HCT116 (cell line): ENCODE measurements around the gene EWSR1. TPM values are rescaled to one million over a fixed set of nuclear protein-coding genes. Genes with fewer than 3 reads are reported as not detected.

Experiments used
- ATAC-seq: fragments of 200-7000 bp; cut with Tn5 transposase; 2 replicates; pipeline ENCODE4 v1.9.1; 2020; ENCODE audit warnings: mild to moderate bottlenecking, moderate library complexity
- BruUV-seq: library from RNA; stranded (reverse); fragments of 400-500 nt; replicated peaks from 2 replicates; lab custom pipeline; 2021; lab: Mats Ljungman, UMichigan
- CTCF ChIA-PET: fragments of 300-600 bp; sonication (Branson Sonifier 250); formaldehyde crosslinking; loops from one replicate; lab custom pipeline; 2021; ENCODE audit warnings: antibody characterized with exemption; lab: Charles Lee
- POLR2A ChIA-PET: fragments of 300-600, 350-600 bp; sonication (Branson Sonifier 250); formaldehyde crosslinking; loops from one replicate; lab custom pipeline; 2021; ENCODE audit warnings: antibody characterized with exemption; lab: Charles Lee
- RAD21 ChIA-PET, 2 experiments: fragments of 300-600 bp; sonication (Branson Sonifier 250); formaldehyde crosslinking; loops; one replicate each; lab custom pipeline; 2023; ENCODE audit warnings: low total read pairs in 2 of 2; ENCODE audit not compliant: uncharacterized antibody in 2 of 2, unreplicated experiment in 2 of 2, low non-redundant PET in 1 of 2; lab: Charles Lee
- DNase-seq: peaks from one replicate; pipeline ENCODE4 v3.0.0-alpha.2; 2010; ENCODE audit warnings: low read depth, low spot score
- H2AFZ ChIP-seq: fragments of 200-600 bp; shearing (Covaris generic), sonication (generic); 2 replicates; pipeline ENCODE4 v1.6.1; 2017; ENCODE audit warnings: low read depth, mixed run types, mixed read lengths, antibody characterized with exemption, low read length; ENCODE audit not compliant: poor library complexity, severe bottlenecking
- H3K27ac ChIP-seq: 2 replicates; pipeline ENCODE4 v1.5.1; 2012; ENCODE audit warnings: low read depth, low read length
- H3K27me3 ChIP-seq: fragments of 200-600 bp; sonication (generic); 2 replicates; pipeline ENCODE4 v1.6.1; 2016; ENCODE audit warnings: mixed run types, low read length, mixed read lengths; ENCODE audit not compliant: insufficient read depth
- H3K36me3 ChIP-seq, 2 experiments: fragments of 200-500 bp in 1 of 2; fragments of 200-600 bp in 1 of 2; sonication (Bioruptor generic) in 1 of 2; sonication (generic) in 1 of 2; 2 replicates each; pipeline versions ENCODE4 v1.5.1 to v1.6.1; 2014 to 2016; ENCODE audit warnings: low read length in 2 of 2, inconsistent platforms in 1 of 2, mixed read lengths in 1 of 2, mixed run types in 1 of 2; ENCODE audit not compliant: insufficient read depth in 2 of 2, control insufficient read depth in 1 of 2
- H3K4me1 ChIP-seq, 2 experiments: fragments of 200-600 bp in 1 of 2; sonication (generic) in 1 of 2; 2 replicates each; pipeline versions ENCODE4 v1.5.1 to v1.6.1; 2012 to 2017; ENCODE audit warnings: low read length in 2 of 2, inconsistent platforms in 1 of 2, mild to moderate bottlenecking in 1 of 2, mixed read lengths in 1 of 2, mixed run types in 1 of 2, moderate library complexity in 1 of 2; ENCODE audit not compliant: insufficient read depth in 2 of 2, control insufficient read depth in 1 of 2
- H3K4me2 ChIP-seq: fragments of 200-600 bp; sonication (generic); 2 replicates; pipeline ENCODE4 v1.6.1; 2017; ENCODE audit warnings: mixed run types, low read length, mixed read lengths
- H3K4me3 ChIP-seq, 2 experiments: fragments of 200-600 bp in 1 of 2; sonication (generic) in 1 of 2; replicated peaks in 1 of 2; 2 replicates each; pipeline ENCODE4 v1.5.1; 2011 to 2016; ENCODE audit warnings: low read length in 2 of 2, control low read depth in 1 of 2, low read depth in 1 of 2, mild to moderate bottlenecking in 1 of 2, mixed read lengths in 1 of 2, mixed run types in 1 of 2
- H3K79me2 ChIP-seq: fragments of 200-600 bp; sonication (generic); 2 replicates; pipeline ENCODE4 v1.6.1; 2017; ENCODE audit warnings: mild to moderate bottlenecking, mixed run types, low read length, moderate library complexity, mixed read lengths; ENCODE audit not compliant: insufficient read depth
- H3K9ac ChIP-seq: fragments of 200-600 bp; sonication (generic); 2 replicates; pipeline ENCODE4 v1.6.1; 2016; ENCODE audit warnings: low read length, mixed read lengths
- H3K9me2 ChIP-seq: fragments of 200-600 bp; sonication (generic), shearing (Covaris generic); 2 replicates; pipeline ENCODE4 v1.6.1; 2017; ENCODE audit warnings: mixed run types, mild to moderate bottlenecking, moderate library complexity; ENCODE audit not compliant: insufficient read depth
- H3K9me3 ChIP-seq, 2 experiments: fragments of 200-500 bp in 1 of 2; fragments of 200-600 bp in 1 of 2; sonication (Bioruptor generic) in 1 of 2; sonication (generic) in 1 of 2; 2 replicates each; pipeline ENCODE4 v1.6.1; 2014 to 2017; ENCODE audit warnings: low read length in 2 of 2, mixed read lengths in 2 of 2, inconsistent platforms in 1 of 2, low read depth in 1 of 2, mild to moderate bottlenecking in 1 of 2, mixed run types in 1 of 2, moderate library complexity in 1 of 2; ENCODE audit not compliant: control insufficient read depth in 1 of 2, insufficient read depth in 1 of 2
- H4K20me1 ChIP-seq: fragments of 200-600 bp; sonication (generic), shearing (Covaris generic); 2 replicates; pipeline ENCODE4 v1.6.1; 2017; ENCODE audit warnings: mixed run types, mild to moderate bottlenecking, moderate library complexity; ENCODE audit not compliant: insufficient read depth
- FOSL1 ChIP-seq: IDR thresholded peaks from 2 replicates; pipeline ENCODE4 v1.6.1; 2012; ENCODE audit warnings: low read depth
- POLR2A ChIP-seq: IDR thresholded peaks from 2 replicates; pipeline ENCODE4 v1.7.0; 2011; ENCODE audit warnings: borderline replicate concordance; ENCODE audit not compliant: insufficient read depth, insufficient read length; ENCODE audit errors: extremely low read depth
- ZFX ChIP-seq: fragments of 450-650 bp; IDR thresholded peaks from 2 replicates; pipeline ENCODE4 v1.6.1; 2017
- ZNF274 ChIP-seq: fragments of 200-500 bp; sonication (Bioruptor generic); IDR thresholded peaks from 2 replicates; pipeline ENCODE4 v1.6.1; 2014; ENCODE audit warnings: mild to moderate bottlenecking, low read depth, low read length, inconsistent platforms
- intact Hi-C: fragments of 100-400 bp; cut with micrococcal nuclease; formaldehyde crosslinking; loops from 2 replicates; pipeline ENCODE4 v1.10.0; 2022
- total RNA-seq: library from RNA; stranded (reverse); gene quantifications from one replicate; pipeline ENCODE4 v1.2.1, GENCODE V29; 2021; ENCODE audit not compliant: unreplicated experiment
- TF ChIP-seq, protein P1 (sequence below): IDR thresholded peaks from 2 replicates; pipeline ENCODE4 v1.6.1; 2011; ENCODE audit warnings: mild to moderate bottlenecking, low read length, moderate library complexity; ENCODE audit not compliant: insufficient replicate concordance; ENCODE audit errors: extremely low read depth
- TF ChIP-seq, protein P2 (sequence below): IDR thresholded peaks from 2 replicates; pipeline ENCODE4 v1.6.1; 2012
- TF ChIP-seq, protein P3 (sequence below), 3 experiments: fragments of 200-600 bp in 1 of 3; sonication (generic) in 1 of 3; IDR thresholded peaks in 2 of 3; conservative IDR thresholded peaks in 1 of 3; 2 replicates each; pipeline ENCODE4 v1.5.1; 2012 to 2017; ENCODE audit warnings: low read depth in 2 of 3, low read length in 2 of 3, antibody characterized with exemption in 1 of 3, borderline replicate concordance in 1 of 3, control low read depth in 1 of 3, mild to moderate bottlenecking in 1 of 3, mixed read lengths in 1 of 3, mixed run types in 1 of 3, moderate library complexity in 1 of 3; ENCODE audit not compliant: insufficient read depth in 1 of 3

Gene EWSR1
- total RNA-seq, 1 experiment from 2014 or later = 335 TPM

DNA sequence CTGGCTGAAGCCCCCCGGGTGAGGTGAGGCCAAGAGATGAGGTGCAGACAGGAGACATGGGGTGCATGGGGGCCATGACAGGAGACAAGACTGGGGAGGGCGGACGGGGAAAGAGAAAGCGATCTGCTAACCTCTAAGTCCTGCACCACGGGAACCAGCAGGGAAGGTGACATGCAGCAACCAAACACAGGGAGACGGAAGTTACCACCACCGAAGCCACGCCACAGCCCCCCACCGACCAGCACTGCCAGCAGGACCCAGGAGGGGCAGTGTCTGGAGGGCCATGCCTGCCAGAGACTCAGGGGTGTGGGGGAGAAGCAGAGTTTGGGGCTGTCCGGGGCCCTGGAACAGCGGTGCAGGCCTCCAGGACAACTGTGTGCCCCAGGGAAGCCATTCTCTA, 61.5 kb downstream of the EWSR1 start:
- H3K4me1 ChIP-seq = peaks cover 0 to 6% of the 10 kb centered on the region in 2 experiments; a peak in 1 of 4 replicates
- H3K9me3 ChIP-seq = no peaks in the 10 kb centered on the region
- ChIA-PET CTCF (no interaction called here), RAD21 (no interaction called here), POLR2A (no interaction called here)
- DNase-seq (no peak), ATAC-seq (no peak)
- TF ChIP-seq POLR2A = no peak
- TF ChIP-seq, protein P1, sequence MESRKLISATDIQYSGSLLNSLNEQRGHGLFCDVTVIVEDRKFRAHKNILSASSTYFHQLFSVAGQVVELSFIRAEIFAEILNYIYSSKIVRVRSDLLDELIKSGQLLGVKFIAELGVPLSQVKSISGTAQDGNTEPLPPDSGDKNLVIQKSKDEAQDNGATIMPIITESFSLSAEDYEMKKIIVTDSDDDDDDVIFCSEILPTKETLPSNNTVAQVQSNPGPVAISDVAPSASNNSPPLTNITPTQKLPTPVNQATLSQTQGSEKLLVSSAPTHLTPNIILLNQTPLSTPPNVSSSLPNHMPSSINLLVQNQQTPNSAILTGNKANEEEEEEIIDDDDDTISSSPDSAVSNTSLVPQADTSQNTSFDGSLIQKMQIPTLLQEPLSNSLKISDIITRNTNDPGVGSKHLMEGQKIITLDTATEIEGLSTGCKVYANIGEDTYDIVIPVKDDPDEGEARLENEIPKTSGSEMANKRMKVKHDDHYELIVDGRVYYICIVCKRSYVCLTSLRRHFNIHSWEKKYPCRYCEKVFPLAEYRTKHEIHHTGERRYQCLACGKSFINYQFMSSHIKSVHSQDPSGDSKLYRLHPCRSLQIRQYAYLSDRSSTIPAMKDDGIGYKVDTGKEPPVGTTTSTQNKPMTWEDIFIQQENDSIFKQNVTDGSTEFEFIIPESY = no peak
- no peak for TF ChIP-seq ZFX
- no peak for TF ChIP-seq ZNF274
- no peak for TF ChIP-seq FOSL1
- TF ChIP-seq, protein P2, sequence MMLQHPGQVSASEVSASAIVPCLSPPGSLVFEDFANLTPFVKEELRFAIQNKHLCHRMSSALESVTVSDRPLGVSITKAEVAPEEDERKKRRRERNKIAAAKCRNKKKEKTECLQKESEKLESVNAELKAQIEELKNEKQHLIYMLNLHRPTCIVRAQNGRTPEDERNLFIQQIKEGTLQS = no peak
- TF ChIP-seq, protein P3, sequence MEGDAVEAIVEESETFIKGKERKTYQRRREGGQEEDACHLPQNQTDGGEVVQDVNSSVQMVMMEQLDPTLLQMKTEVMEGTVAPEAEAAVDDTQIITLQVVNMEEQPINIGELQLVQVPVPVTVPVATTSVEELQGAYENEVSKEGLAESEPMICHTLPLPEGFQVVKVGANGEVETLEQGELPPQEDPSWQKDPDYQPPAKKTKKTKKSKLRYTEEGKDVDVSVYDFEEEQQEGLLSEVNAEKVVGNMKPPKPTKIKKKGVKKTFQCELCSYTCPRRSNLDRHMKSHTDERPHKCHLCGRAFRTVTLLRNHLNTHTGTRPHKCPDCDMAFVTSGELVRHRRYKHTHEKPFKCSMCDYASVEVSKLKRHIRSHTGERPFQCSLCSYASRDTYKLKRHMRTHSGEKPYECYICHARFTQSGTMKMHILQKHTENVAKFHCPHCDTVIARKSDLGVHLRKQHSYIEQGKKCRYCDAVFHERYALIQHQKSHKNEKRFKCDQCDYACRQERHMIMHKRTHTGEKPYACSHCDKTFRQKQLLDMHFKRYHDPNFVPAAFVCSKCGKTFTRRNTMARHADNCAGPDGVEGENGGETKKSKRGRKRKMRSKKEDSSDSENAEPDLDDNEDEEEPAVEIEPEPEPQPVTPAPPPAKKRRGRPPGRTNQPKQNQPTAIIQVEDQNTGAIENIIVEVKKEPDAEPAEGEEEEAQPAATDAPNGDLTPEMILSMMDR (IDR thresholded peaks at IDR 0.05 in 2 of 3, conservative IDR thresholded peaks at IDR 0.05 in 1 of 3; ENCODE audit: borderline replicate concordance in 1 of 3, insufficient read depth in 1 of 3, low read depth in 2 of 3, low read length in 2 of 3) = no peak
- BruUV-seq = no TSS peak
- H3K9me2 ChIP-seq = no peaks in the 10 kb centered on the region
- H3K4me3 ChIP-seq = no peak overlapping the region
- H3K4me2 ChIP-seq = no peak overlapping the region
- H4K20me1 ChIP-seq = no peaks in the 10 kb centered on the region
- no peaks in the 10 kb centered on the region for H3K79me2 ChIP-seq
- H3K36me3 ChIP-seq = peaks cover 0 to 10% of the 10 kb centered on the region in 2 experiments; a peak in 2 of 4 replicates
- no peaks in the 10 kb centered on the region for H3K27me3 ChIP-seq
- intact Hi-C loops = no loop called here
- no peak overlapping the region for H2AFZ ChIP-seq
- no peak overlapping the region for H3K9ac ChIP-seq
- no peak overlapping the region for H3K27ac ChIP-seq
